K562 (cell line): Measurements from ENCODE around the gene ZNF277. TPM values are rescaled to one million over a fixed set of nuclear protein-coding genes. Genes with fewer than 3 reads are reported as not detected.

Experiments
- BDP1 ChIP-seq: IDR thresholded peaks from 3 replicates; pipeline ENCODE4 v1.6.1; 2011; ENCODE audit not compliant: insufficient read length, insufficient read depth
- BMI1 ChIP-seq: fragments of 150-350 bp; IDR thresholded peaks from 2 replicates; pipeline ENCODE4 v1.6.1; 2014; ENCODE audit warnings: low read length
- CBFA2T2 ChIP-seq: fragments of 450-650 bp; conservative IDR thresholded peaks from 2 replicates; pipeline ENCODE4 v1.6.1; 2017; ENCODE audit warnings: mild to moderate bottlenecking
- ELK3 ChIP-seq: fragments of 450-650 bp; formaldehyde crosslinking; IDR thresholded peaks from 2 replicates; pipeline ENCODE4 v1.4.0; 2020; ENCODE audit warnings: mild to moderate bottlenecking
- FOSL1 ChIP-seq: fragments of 200-800 bp; sonication (Bioruptor generic); conservative IDR thresholded peaks from 2 replicates; pipeline ENCODE4 v1.6.1; 2016; ENCODE audit warnings: missing genetic modification characterization, missing compliant biosample characterization
- HES1 ChIP-seq: fragments of 450-650 bp; IDR thresholded peaks from 2 replicates; pipeline ENCODE4 v1.6.1; 2016; ENCODE audit warnings: low read depth, mild to moderate bottlenecking, moderate library complexity
- JUN ChIP-seq, 2 experiments: sonication (generic) in 1 of 2; formaldehyde crosslinking in 1 of 2; IDR thresholded peaks; 2 replicates each; pipeline versions ENCODE4 v1.6.1 to v1.8.0; 2012 to 2022; ENCODE audit warnings: borderline replicate concordance in 2 of 2, mild to moderate bottlenecking in 2 of 2, improper control_type of control experiment in 1 of 2, low read depth in 1 of 2, low read length in 1 of 2, missing genetic modification reagents in 1 of 2
- KAT7 ChIP-seq: sonication (generic); formaldehyde crosslinking; IDR thresholded peaks from 2 replicates; pipeline ENCODE4 v1.8.0; 2022; ENCODE audit warnings: missing genetic modification reagents, mild to moderate bottlenecking, borderline replicate concordance
- ZNF224 ChIP-seq: sonication (generic); formaldehyde crosslinking; IDR thresholded peaks from 2 replicates; pipeline ENCODE4 v1.8.0; 2022; ENCODE audit warnings: mild to moderate bottlenecking, missing genetic modification reagents
- polyA plus RNA-seq, 8 experiments: library from polyadenylated mRNA; depleted of rRNA in 4 of 8; stranded (reverse) in 5 of 8; unstranded in 3 of 8; fragments of >200 nt; fragmentation: Nextera tagmentation in 2 of 8; fragmentation: Illumina TruSeq in 1 of 8; extraction: Ambion mirVana in 2 of 8; extraction: Trizol in 1 of 8; gene quantifications; 2 replicates each; pipeline versions ENCODE4 v1.2.1 to v1.2.3, GENCODE V29; 2011 to 2014; ENCODE audit warnings: inconsistent platforms in 1 of 8, missing spikeins in 1 of 8
- total RNA-seq, 7 experiments: library from RNA; depleted of rRNA in 6 of 7; stranded (reverse); fragments of >200 nt in 6 of 7; fragmentation: Illumina TruSeq in 2 of 7; extraction: Trizol in 2 of 7; gene quantifications; 2 replicates each; pipeline versions ENCODE4 v1.2.1 to v1.2.3, GENCODE V29; 2011 to 2021; ENCODE audit warnings: low replicate concordance in 1 of 7
- TF ChIP-seq, protein P1 (sequence below): sonication (generic); formaldehyde crosslinking; IDR thresholded peaks from 2 replicates; pipeline ENCODE4 v1.8.1; 2022; ENCODE audit warnings: missing genetic modification reagents

Gene ZNF277
- total and polyA plus RNA-seq, 9 of the 15 experiments (the other 6 are each of a cell fraction or from before 2014, with no cell fraction given) = 18.8 to 33.5 (median 27.7) TPM

DNA sequence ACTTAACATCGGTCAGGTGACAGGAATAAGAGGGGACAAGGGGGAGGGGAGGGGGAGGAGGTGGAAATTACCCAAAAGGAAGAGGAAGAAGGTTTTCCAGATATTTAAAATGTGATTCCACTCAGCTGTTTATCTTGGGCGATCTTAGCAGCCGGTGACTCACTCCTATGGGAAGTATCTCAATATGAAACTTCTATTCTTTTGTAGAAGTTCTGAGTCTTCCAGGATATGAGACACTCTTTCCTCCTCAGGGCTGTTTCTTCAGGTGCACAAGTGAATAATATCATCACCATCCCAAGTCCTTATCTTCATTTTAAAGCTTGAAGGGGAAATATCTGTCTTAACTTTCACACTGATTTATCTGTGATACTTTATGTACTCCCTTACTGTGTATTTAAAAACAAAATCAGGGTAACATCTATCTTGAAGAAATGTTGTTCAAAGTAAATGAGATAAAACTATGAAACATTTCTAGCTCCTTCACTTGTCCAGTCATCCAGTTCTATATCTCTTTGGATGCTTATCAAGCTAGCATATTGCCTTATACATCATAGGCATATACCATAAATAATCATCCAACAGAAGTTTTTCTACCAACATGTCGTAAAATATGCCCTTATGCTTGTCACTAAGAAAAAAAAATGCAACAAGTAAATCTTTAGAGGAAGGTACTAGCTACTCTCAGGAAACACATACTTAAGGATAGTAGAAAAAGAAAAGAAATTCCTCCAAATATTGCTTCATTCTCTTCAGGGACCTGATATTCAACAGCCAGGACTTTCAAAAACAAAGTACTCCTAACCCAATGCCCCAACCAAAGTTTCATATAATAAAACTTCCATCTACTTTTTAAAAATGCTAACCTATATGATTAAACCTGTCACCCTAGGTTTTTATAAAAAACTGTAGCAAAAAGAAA is 14.0 kb upstream of the ZNF277 start (continued):
- TF ChIP-seq HES1 (no peak), KAT7 (no peak), BDP1 (no peak), BMI1 (no peak), FOSL1 (peak; percentile 75), ZNF224 (CRISPR knock-in tag) (no peak), JUN (IDR thresholded peaks at IDR 0.05; ENCODE audit: borderline replicate concordance, low read depth, low read length) (peak; percentile 51; the same call in 1 of the 2 replicates), JUN (CRISPR knock-in tag; IDR thresholded peaks at IDR 0.05; ENCODE audit: borderline replicate concordance) (no peak), ELK3 (CRISPR knock-in tag) (no peak), CBFA2T2 (no peak)
- TF ChIP-seq, protein P1, sequence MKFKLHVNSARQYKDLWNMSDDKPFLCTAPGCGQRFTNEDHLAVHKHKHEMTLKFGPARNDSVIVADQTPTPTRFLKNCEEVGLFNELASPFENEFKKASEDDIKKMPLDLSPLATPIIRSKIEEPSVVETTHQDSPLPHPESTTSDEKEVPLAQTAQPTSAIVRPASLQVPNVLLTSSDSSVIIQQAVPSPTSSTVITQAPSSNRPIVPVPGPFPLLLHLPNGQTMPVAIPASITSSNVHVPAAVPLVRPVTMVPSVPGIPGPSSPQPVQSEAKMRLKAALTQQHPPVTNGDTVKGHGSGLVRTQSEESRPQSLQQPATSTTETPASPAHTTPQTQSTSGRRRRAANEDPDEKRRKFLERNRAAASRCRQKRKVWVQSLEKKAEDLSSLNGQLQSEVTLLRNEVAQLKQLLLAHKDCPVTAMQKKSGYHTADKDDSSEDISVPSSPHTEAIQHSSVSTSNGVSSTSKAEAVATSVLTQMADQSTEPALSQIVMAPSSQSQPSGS (CRISPR knock-in tag) = no peak
